ENCODE measurements around the gene HAVCR1.
A peak's percentile ranks its signal among the peaks of the same experiment; 100 is the strongest.

Gene HAVCR1

DNA sequence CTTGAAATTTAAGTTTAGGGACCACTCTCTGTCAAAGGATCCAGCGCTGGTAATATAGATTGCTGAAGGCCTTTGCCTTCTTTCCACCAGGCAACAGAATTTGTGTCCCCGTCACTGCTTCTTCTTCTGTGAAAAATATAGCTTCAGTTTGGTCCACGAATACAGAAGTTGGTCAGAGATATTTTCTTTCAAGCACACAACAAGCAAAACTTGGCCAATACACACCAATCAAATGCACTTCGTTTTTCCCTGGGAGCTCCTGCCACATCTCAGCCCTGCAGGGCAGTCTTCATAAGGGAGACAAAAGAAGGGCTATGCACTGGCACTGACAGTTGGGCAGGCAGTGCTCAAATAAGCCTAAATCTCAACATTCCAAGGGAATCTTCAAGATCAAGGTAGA, 27.0 kb upstream of the HAVCR1 start:
- TF ChIP-seq, protein P1, sequence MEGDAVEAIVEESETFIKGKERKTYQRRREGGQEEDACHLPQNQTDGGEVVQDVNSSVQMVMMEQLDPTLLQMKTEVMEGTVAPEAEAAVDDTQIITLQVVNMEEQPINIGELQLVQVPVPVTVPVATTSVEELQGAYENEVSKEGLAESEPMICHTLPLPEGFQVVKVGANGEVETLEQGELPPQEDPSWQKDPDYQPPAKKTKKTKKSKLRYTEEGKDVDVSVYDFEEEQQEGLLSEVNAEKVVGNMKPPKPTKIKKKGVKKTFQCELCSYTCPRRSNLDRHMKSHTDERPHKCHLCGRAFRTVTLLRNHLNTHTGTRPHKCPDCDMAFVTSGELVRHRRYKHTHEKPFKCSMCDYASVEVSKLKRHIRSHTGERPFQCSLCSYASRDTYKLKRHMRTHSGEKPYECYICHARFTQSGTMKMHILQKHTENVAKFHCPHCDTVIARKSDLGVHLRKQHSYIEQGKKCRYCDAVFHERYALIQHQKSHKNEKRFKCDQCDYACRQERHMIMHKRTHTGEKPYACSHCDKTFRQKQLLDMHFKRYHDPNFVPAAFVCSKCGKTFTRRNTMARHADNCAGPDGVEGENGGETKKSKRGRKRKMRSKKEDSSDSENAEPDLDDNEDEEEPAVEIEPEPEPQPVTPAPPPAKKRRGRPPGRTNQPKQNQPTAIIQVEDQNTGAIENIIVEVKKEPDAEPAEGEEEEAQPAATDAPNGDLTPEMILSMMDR (conservative IDR thresholded peaks at IDR 0.05; ENCODE audit: low read depth, low read length): no peak
- H3K4me3 ChIP-seq (ENCODE audit: low read depth, low read length): no peak overlapping the region
- no peak for DNase-seq (ENCODE audit: low read depth)

DNA sequence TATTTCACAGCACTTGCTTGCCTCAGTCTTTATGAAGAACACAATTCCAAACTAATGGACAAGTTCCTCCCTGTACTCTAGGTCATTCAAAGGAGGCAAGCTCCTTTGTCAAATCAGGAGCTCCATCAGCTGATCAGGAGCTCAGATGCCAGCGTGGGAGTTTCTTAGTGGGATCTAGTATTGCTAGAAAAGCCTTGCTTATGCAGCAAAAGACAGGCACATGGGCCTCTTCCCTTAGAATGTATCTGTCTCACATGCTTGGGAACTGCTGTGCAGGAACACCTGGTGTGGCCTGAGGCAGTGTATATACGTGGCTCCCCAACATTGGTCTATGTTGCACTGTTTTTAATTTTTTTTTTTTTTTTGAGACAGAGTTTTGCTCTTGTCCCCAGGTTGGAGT, 21.4 kb upstream of the HAVCR1 start:
- H3K4me3 ChIP-seq (ENCODE audit: low read depth, low read length): no peak overlapping the region
- no peak for DNase-seq (ENCODE audit: low read depth)
- TF ChIP-seq, protein P1 (conservative IDR thresholded peaks at IDR 0.05; ENCODE audit: low read depth, low read length): no peak

DNA sequence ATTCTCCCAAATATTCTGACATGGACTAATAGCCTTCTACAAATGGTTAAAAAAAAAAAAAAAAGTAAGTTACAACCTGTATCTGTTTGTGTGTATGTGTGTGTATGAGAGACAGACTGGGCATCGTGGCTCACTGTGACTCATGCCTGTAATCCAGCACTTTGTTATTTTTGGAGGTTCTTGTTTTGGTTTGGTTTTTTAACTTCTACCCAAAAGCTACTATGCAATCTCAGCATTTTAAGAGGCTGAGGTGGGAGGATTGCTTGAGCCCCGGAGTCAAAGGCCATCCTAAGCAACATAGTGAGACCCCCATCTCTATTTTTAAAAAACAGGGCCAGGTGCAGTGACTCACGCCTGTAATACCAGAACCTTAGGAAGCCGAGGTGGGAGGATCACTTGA, 17.6 kb upstream of the HAVCR1 start:
- DNase-seq (ENCODE audit: low read depth): peak; percentile 21
- no peak overlapping the region for H3K4me3 ChIP-seq (ENCODE audit: low read depth, low read length)
- TF ChIP-seq, protein P1 (conservative IDR thresholded peaks at IDR 0.05; ENCODE audit: low read depth, low read length): no peak

DNA sequence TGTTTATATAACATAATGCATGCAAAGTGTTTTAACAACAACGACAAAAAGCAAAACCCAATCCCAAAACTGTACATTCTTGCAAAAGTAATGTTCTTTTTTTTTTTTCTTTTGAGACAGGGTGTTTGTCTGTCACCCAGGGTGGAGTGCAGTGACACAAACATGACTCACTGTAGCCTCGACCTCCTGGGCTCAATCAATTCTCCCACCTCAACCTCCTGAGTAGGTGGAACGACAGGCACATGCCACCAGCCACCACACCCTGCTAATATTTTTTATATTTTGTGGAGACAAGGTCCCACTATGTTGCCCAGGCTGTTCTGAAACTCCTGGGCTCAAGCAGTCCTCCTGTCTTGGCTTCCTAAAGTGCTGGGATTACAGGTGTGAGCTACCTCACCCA, 13.6 kb upstream of the HAVCR1 start:
- TF ChIP-seq, protein P1 (conservative IDR thresholded peaks at IDR 0.05; ENCODE audit: low read depth, low read length): no peak
- no peak for DNase-seq (ENCODE audit: low read depth)

DNA sequence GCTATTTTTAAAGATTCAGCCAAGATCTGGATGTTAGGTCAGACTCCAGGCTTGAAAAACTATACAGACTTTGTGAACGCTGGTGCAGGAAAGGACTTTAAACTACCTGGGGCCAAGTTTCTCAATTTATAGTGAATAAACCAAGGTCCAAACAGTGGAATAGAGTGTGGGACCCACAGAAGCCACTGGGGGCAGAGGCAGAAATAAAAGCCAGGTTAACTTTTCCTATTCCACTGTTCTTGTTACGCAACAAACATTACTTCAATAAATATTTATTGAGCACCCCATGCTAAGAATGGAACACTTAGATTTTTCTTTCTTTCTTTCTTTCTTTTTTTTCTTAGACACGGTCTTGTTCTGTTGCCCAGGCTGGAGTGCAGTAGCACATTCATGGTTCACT, 11.0 kb upstream of the HAVCR1 start:
- TF ChIP-seq, protein P1 (conservative IDR thresholded peaks at IDR 0.05; ENCODE audit: low read depth, low read length): no peak
- no peak for DNase-seq (ENCODE audit: low read depth)
- no peak overlapping the region for H3K4me3 ChIP-seq (ENCODE audit: low read depth, low read length)

More for the DNA sequence above, 13.6 kb upstream of the HAVCR1 start:
- H3K4me3 ChIP-seq (ENCODE audit: low read depth, low read length): no peak overlapping the region

DNA sequence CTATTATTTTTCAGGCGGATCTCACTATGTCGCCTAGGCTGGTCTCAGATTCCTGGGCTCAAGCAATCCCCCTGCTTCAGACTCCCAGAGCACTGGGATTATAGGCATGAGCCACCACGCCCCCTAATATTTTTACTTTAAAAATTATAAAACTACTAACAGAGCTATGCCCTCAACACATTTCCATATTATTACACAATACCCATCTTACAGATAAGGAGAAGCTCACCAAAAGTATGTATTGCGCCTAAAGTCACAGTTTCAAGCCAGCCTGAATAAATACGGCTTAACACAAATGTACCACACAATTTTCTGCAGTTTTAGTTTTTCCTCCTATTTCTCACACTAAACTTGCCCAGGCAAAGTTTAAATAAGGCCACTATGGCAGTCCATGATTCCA, 9.9 kb upstream of the HAVCR1 start:
- no peak for DNase-seq (ENCODE audit: low read depth)
- no peak overlapping the region for H3K4me3 ChIP-seq (ENCODE audit: low read depth, low read length)
- TF ChIP-seq, protein P1 (conservative IDR thresholded peaks at IDR 0.05; ENCODE audit: low read depth, low read length): no peak

DNA sequence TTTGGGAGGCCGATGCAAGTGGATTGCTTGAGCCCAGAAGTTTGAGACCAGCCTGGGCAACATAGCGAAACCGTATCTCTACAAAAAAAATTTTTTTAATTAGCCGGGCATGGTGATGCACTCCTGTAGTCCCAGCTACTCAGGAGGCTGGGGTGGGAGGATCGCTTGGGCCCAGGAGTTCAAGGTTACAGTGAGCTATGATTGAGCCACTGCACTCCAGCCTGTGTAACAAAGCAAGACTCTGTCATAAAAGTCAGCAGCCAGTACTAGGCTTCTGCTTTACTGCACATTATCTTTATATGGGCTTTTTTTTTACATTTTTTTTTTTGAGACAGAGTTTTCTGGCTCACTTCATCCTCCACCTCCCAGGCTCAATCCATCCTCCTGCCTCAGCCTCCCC, 9.4 kb upstream of the HAVCR1 start:
- DNase-seq (ENCODE audit: low read depth): no peak
- TF ChIP-seq, protein P1 (conservative IDR thresholded peaks at IDR 0.05; ENCODE audit: low read depth, low read length): no peak
- no peak overlapping the region for H3K4me3 ChIP-seq (ENCODE audit: low read depth, low read length)

Measured in choroid plexus epithelial cell (primary cell).